K562 (cell line): ENCODE measurements around the gene POGZ. TPM values are rescaled to one million over a fixed set of nuclear protein-coding genes. Genes with fewer than 3 reads are reported as not detected.

Source experiments
- ATAC-seq: fragments of 200-7000 bp; cut with Tn5 transposase; 3 replicates; pipeline ENCODE4 v1.9.1; 2020; ENCODE audit warnings: moderate library complexity
- BruUV-seq: library from RNA; stranded (reverse); fragments of 400-500 nt; replicated peaks from 2 replicates; lab custom pipeline; 2021; lab: Mats Ljungman, UMichigan
- CTCF ChIA-PET: fragments of 300-600 bp; formaldehyde crosslinking; extraction: SDS; loops from one replicate; lab custom pipeline; 2021; ENCODE audit warnings: low intra/inter-chr PET ratio; lab: Yijun Ruan, JAX
- POLR2A ChIA-PET: fragments of 300-600, 350-650 bp; sonication (Branson Sonifier 250); formaldehyde crosslinking; extraction: SDS; loops from one replicate; lab custom pipeline; 2021; ENCODE audit warnings: antibody characterized with exemption, inconsistent platforms; lab: Yijun Ruan, JAX
- DNase-seq, 4 experiments: peaks; one replicate each; pipeline versions ENCODE4 v3.0.0 to v3.0.0-alpha.2; 2011 to 2018; ENCODE audit warnings: low spot score in 3 of 4, mixed read lengths in 3 of 4; ENCODE audit errors: extremely low read depth in 1 of 4
- FAIRE-seq: peaks from 2 replicates; lab custom pipeline; 2011; peaks lifted over from hg19 to GRCh38; lab: Jason Lieb, UNC
- H2AFZ ChIP-seq: 2 replicates; pipeline ENCODE4 v1.6.0; 2011; ENCODE audit warnings: low read depth, low read length, control low read depth, inconsistent platforms
- H3K27ac ChIP-seq: fragments of 200-600 bp; 3 replicates; pipeline ENCODE4 v1.8.0; 2011; ENCODE audit warnings: low read depth, mild to moderate bottlenecking, control low read depth, inconsistent platforms, low read length, moderate library complexity, mixed read lengths; ENCODE audit errors: extremely low read depth
- H3K27me3 ChIP-seq, 2 experiments: fragments of 300-600 bp in 1 of 2; 2 replicates in 1 of 2; 3 replicates in 1 of 2; pipeline versions ENCODE4 v1.6.0 to v1.8.0; 2011; ENCODE audit warnings: inconsistent platforms in 2 of 2, low read length in 2 of 2, mild to moderate bottlenecking in 1 of 2, mixed read lengths in 1 of 2, moderate library complexity in 1 of 2; ENCODE audit not compliant: control insufficient read depth in 2 of 2, insufficient read depth in 2 of 2
- H3K36me3 ChIP-seq: fragments of 300-600 bp; 3 replicates; pipeline ENCODE4 v1.8.0; 2011; ENCODE audit warnings: mild to moderate bottlenecking, low read length, inconsistent platforms; ENCODE audit not compliant: control insufficient read depth, insufficient read depth
- H3K4me1 ChIP-seq, 2 experiments: fragments of 200-600 bp in 1 of 2; replicated peaks in 1 of 2; 2 replicates in 1 of 2; 3 replicates in 1 of 2; pipeline versions ENCODE4 v1.5.1 to v1.8.0; 2011; ENCODE audit warnings: inconsistent platforms in 2 of 2, low read length in 2 of 2, mild to moderate bottlenecking in 1 of 2, mixed read lengths in 1 of 2, moderate library complexity in 1 of 2; ENCODE audit not compliant: control insufficient read depth in 2 of 2, insufficient read depth in 2 of 2
- H3K4me2 ChIP-seq: 2 replicates; pipeline ENCODE4 v1.6.1; 2011; ENCODE audit warnings: low read length, control low read depth, inconsistent platforms, mixed read lengths; ENCODE audit not compliant: insufficient read depth
- H3K4me3 ChIP-seq: fragments of 200-600 bp; sonication (generic), shearing (Covaris generic); 2 replicates; pipeline ENCODE4 v1.5.1; 2016; ENCODE audit warnings: control low read depth, inconsistent platforms
- H3K79me2 ChIP-seq: fragments of 200-600 bp; 3 replicates; pipeline ENCODE4 v1.8.0; 2011; ENCODE audit warnings: low read length, inconsistent platforms; ENCODE audit not compliant: control insufficient read depth, insufficient read depth
- H3K9ac ChIP-seq, 2 experiments: 2 replicates each; pipeline versions ENCODE4 v1.6.0 to v1.6.1; 2011; ENCODE audit warnings: low read depth in 2 of 2, low read length in 2 of 2, control low read depth in 1 of 2, inconsistent platforms in 1 of 2, mild to moderate bottlenecking in 1 of 2, mixed read lengths in 1 of 2; ENCODE audit not compliant: insufficient read depth in 1 of 2
- H3K9me1 ChIP-seq: one replicate; pipeline ENCODE4 v1.6.0; 2011; ENCODE audit warnings: inconsistent platforms, mild to moderate bottlenecking, low read length, moderate library complexity; ENCODE audit not compliant: control insufficient read depth, insufficient read depth
- H3K9me3 ChIP-seq: replicated peaks from 2 replicates; pipeline ENCODE4 v1.5.1; 2011; ENCODE audit warnings: low read depth, low read length, inconsistent platforms; ENCODE audit not compliant: control insufficient read depth, insufficient read depth
- H4K20me1 ChIP-seq: replicated peaks from 2 replicates; pipeline ENCODE4 v1.6.1; 2011; ENCODE audit warnings: low read length, inconsistent platforms, mixed read lengths; ENCODE audit not compliant: control insufficient read depth, insufficient read depth
- CEBPB ChIP-seq: fragments of 450-650 bp; IDR thresholded peaks from 2 replicates; pipeline ENCODE4 v1.6.1; 2016; ENCODE audit warnings: missing genetic modification characterization, missing compliant biosample characterization
- RBM15 ChIP-seq: fragments of 200-400 bp; formaldehyde crosslinking; IDR thresholded peaks from 2 replicates; pipeline ENCODE4 v1.6.1; 2018; ENCODE audit warnings: mild to moderate bottlenecking, low read length, moderate library complexity; ENCODE audit not compliant: insufficient read depth
- SMARCE1 ChIP-seq: fragments of 450-650 bp; IDR thresholded peaks from 2 replicates; pipeline ENCODE4 v1.7.1; 2016; ENCODE audit warnings: mild to moderate bottlenecking
- ZBED1 ChIP-seq: IDR thresholded peaks from 2 replicates; pipeline ENCODE4 v1.6.1; 2014
- ZNF121 ChIP-seq: sonication (generic); formaldehyde crosslinking; conservative IDR thresholded peaks from 2 replicates; pipeline ENCODE4 v1.8.0; 2022; ENCODE audit warnings: missing genetic modification reagents
- WGBS: fragments of 100-300 bp; shearing (Covaris generic); methylation state at CpG from one replicate; pipeline ENCODE4 v1.1.6; 2016; ENCODE audit warnings: low coverage, mixed read lengths; ENCODE audit not compliant: insufficient coverage; ENCODE audit errors: missing lambda C conversion rate; 5-methylcytosine and 5-hydroxymethylcytosine counted together
- in situ Hi-C: fragments of 300-500 bp; cut with MboI; formaldehyde crosslinking; loops from 4 replicates; pipeline ENCODE4 v1.15.0; 2018; ENCODE audit warnings: inconsistent platforms, mixed read lengths
- intact Hi-C: fragments of 100-400 bp; cut with micrococcal nuclease; formaldehyde crosslinking; loops from 2 replicates; pipeline ENCODE4 v1.14.2; 2022
- polyA plus RNA-seq, 8 experiments: library from polyadenylated mRNA; depleted of rRNA in 4 of 8; stranded (reverse) in 5 of 8; unstranded in 3 of 8; fragments of >200 nt; fragmentation: Nextera tagmentation in 2 of 8; fragmentation: Illumina TruSeq in 1 of 8; extraction: Ambion mirVana in 2 of 8; extraction: Trizol in 1 of 8; gene quantifications; 2 replicates each; pipeline versions ENCODE4 v1.2.1 to v1.2.3, GENCODE V29; 2011 to 2014; ENCODE audit warnings: inconsistent platforms in 1 of 8, missing spikeins in 1 of 8
- total RNA-seq, 7 experiments: library from RNA; depleted of rRNA in 6 of 7; stranded (reverse); fragments of >200 nt in 6 of 7; fragmentation: Illumina TruSeq in 2 of 7; extraction: Trizol in 2 of 7; gene quantifications; 2 replicates each; pipeline versions ENCODE4 v1.2.1 to v1.2.3, GENCODE V29; 2011 to 2021; ENCODE audit warnings: low replicate concordance in 1 of 7
- TF ChIP-seq, protein P1 (sequence below): fragments of 250-450 bp; sonication (Bioruptor Pico); IDR thresholded peaks from 2 replicates; pipeline ENCODE4 v1.5.0; 2020; ENCODE audit warnings: mild to moderate bottlenecking
- TF ChIP-seq, protein P2 (sequence below): sonication (generic); formaldehyde crosslinking; IDR thresholded peaks from 2 replicates; pipeline ENCODE4 v1.8.1; 2023; ENCODE audit warnings: mild to moderate bottlenecking, missing genetic modification reagents

The POGZ gene
- total and polyA plus RNA-seq, 9 of the 15 experiments (the other 6 are each of a cell fraction or from before 2014, with no cell fraction given): 9.4 to 40.6 (median 21.6) TPM

DNA sequence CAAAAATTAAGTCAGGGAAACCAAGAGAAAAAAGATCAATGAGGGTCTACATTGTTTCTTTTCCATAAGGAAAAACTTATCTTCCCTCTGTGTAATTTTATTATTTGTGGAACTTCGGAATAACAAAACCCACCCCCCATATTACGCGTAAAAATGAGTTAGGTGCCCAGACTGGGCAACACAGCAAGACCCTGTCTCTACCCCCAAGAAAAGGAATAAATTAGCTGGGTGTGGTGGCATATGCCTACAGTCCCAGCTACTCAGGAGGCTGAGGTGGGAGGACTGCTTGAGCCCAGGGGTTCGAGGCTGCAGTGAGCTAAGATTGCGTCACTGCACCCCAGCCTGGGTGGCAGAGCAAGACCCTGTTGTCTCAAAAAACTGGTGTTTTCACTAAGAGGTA lies 39.5 kb downstream of the POGZ start:
- Histone ChIP-seq H3K9ac (no peak overlapping the region), H3K9me1 (no peaks in the 10 kb centered on the region), H3K27me3 (no peaks in the 10 kb centered on the region), H3K27ac (no peak overlapping the region), H3K4me3 (no peak overlapping the region), H3K36me3 (peaks cover 75% of the 10 kb centered on the region), H3K79me2 (no peaks in the 10 kb centered on the region), H3K4me2 (no peak overlapping the region), H4K20me1 (no peaks in the 10 kb centered on the region), H2AFZ (no peak overlapping the region), H3K4me1 (no peaks in the 10 kb centered on the region), H3K9me3 (no peaks in the 10 kb centered on the region)
- ATAC-seq: no peak
- peak; percentile 95 for TF ChIP-seq ZNF121
- TF ChIP-seq, protein P1, sequence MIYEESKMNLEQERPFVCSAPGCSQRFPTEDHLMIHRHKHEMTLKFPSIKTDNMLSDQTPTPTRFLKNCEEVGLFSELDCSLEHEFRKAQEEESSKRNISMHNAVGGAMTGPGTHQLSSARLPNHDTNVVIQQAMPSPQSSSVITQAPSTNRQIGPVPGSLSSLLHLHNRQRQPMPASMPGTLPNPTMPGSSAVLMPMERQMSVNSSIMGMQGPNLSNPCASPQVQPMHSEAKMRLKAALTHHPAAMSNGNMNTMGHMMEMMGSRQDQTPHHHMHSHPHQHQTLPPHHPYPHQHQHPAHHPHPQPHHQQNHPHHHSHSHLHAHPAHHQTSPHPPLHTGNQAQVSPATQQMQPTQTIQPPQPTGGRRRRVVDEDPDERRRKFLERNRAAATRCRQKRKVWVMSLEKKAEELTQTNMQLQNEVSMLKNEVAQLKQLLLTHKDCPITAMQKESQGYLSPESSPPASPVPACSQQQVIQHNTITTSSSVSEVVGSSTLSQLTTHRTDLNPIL: no peak
- no peak for TF ChIP-seq ZBED1
- TF ChIP-seq, protein P2, sequence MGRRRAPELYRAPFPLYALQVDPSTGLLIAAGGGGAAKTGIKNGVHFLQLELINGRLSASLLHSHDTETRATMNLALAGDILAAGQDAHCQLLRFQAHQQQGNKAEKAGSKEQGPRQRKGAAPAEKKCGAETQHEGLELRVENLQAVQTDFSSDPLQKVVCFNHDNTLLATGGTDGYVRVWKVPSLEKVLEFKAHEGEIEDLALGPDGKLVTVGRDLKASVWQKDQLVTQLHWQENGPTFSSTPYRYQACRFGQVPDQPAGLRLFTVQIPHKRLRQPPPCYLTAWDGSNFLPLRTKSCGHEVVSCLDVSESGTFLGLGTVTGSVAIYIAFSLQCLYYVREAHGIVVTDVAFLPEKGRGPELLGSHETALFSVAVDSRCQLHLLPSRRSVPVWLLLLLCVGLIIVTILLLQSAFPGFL (CRISPR knock-in tag): no peak
- no peak for TF ChIP-seq RBM15
- TF ChIP-seq CEBPB (tag): peak; percentile 16; the same call in 1 of the 2 replicates
- no peak for TF ChIP-seq SMARCE1
- CTCF ChIA-PET: no interaction called here
- intact Hi-C loops: no loop called here
- no peak for FAIRE-seq
- WGBS: 85% methylated on average over 5 of the region's 5 CpGs
- BruUV-seq: no TSS peak
- in situ Hi-C loops: no loop called here
- POLR2A ChIA-PET: interaction anchor here (1.1 to 1.4 kb wide), 2 partner anchors 15 to 20 kb away, joined by 5 to 6 read pairs; partner anchors contain the start of gene PSMB4
- DNase-seq: no peak
